ENCODE measurements around the gene TAS2R42.
A peak's percentile ranks its signal among the peaks of the same experiment; 100 is the strongest.

TAS2R42 gene, protein sequence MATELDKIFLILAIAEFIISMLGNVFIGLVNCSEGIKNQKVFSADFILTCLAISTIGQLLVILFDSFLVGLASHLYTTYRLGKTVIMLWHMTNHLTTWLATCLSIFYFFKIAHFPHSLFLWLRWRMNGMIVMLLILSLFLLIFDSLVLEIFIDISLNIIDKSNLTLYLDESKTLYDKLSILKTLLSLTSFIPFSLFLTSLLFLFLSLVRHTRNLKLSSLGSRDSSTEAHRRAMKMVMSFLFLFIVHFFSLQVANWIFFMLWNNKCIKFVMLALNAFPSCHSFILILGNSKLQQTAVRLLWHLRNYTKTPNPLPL

DNA sequence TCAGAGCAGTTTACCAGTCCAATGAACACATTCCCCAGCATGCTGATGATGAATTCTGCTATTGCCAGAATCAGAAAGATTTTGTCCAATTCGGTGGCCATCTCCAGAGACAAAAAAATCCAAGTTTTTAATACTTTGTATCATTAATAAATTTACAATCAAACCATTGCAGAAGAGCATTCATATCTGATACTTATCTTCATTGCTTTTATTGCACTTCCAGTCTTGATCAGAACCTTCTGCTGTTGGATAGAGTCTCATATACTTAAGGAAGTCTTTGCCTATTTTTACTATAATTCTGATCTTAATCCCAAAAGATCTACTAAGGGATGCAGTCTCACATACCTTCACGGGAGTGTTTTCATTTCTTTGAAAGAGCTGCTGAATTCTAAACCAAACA lies at the start of gene TAS2R42:
Gene TAS2R42, minus strand, starts transcription at position 101 of the 400 bp plus-strand sequence. Its CDS starts 0 bp downstream, at position 101.
- no peak for DNase-seq (ENCODE audit: extremely low read depth in 1 of 2, low read depth in 1 of 2)

DNA sequence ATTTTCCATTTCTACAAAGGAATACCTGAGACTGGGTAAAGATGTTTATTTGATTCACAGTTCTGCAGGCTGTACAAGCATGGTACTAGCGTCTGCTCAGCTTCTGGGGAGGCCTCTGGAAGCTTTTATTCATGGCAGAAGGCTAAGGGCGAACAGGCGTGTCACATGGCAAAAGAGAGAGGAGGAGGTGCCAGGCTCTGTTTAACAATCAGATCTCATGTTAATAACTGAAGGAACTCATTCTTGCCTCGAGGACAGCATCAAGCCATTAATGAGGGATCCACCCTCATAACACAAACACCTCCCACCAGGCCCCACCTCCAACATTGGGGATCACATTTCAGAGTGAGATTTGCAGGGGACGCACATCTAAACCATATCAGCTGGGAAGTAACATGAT lies 46.8 kb upstream of the TAS2R42 start:
- no peak for DNase-seq (ENCODE audit: extremely low read depth in 1 of 2, low read depth in 1 of 2)

DNA sequence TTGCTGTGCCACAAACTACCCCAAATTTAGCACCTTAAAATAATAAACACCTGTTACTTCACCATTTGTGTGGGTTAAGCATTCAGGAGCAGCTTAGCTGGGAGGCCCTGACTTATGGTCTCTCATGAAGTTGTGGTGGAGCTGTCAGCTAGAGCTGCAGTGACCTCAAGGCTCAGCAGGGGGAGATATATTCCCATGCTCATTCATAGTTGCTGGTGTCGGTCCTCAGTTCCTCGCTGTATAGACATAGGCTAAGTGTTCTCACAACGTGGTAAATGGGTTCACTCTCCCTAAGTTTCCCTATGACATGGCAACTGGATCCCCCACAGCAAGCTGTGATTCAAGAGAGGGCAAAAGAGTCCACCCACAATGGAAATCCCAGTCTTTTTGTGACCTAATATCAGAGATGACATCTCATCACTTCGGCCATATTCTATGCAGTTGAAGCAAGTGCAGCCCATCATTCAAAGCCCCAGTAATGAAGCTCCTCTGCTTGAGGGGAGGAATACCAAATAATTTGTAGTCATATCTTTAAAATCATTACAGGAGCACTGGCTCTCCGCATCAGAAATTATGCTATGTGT lies 41.7 kb upstream of the TAS2R42 start:
- no peak for DNase-seq (ENCODE audit: extremely low read depth in 1 of 2, low read depth in 1 of 2)

DNA sequence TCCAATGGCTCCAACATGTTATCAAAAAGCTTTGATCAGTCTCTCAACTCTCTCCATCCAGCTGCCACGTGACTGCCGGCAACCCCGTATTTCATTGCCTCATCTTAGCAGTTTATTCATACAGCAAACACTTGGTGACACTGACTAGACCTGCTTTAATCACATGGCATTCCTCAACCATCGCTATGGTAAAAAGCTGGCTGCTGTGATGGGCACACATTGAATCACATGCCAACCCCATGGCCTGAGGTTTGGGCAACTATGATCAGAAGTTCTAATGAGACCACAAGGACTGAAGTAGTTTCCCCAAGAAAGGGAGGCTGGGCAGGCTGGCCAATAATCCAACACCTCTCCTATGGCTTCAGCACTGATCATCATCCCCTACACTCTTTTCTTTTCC lies 40.6 kb upstream of the TAS2R42 start:
- no peak for DNase-seq (ENCODE audit: extremely low read depth in 1 of 2, low read depth in 1 of 2)

DNA sequence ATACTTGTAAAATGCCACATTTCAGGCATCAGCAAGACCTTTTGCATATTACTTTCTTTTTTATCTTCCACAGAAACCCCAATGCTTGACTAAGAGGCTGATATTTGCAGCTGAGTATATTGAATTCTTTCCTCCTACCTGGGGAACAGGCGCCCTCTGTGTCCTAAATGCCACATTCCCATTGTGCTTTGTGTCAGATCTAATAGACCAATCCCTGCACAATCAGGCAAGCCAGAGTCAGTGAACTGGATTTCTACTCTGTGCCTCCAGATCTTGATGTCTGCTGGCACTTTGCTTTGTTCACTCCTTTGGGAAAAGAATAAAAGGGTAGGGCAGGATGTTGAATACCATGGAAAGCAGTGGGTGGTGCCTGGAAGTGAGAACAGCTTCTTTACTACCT lies 22.4 kb upstream of the TAS2R42 start:
- no peak for DNase-seq (ENCODE audit: extremely low read depth in 1 of 2, low read depth in 1 of 2)

DNA sequence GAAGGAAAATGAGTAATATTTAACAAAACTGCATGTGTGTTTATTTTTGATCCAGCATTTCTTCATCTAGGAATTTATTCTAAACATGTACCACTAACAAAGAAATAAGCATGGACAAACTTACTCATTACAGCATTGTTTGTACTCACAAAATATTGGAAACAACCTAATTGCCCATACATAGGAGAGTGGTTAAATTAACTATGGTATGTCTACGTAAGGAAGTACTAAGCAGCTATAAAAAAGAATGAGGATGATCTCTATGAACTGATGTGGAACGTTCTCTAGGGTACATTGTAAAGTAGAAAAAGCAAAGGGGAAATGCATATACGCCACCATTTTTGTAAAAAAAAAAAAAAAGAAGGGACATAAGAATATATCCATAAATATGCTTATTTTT lies 17.4 kb upstream of the TAS2R42 start:
- DNase-seq (ENCODE audit: extremely low read depth in 1 of 2, low read depth in 1 of 2), result no peak

DNA sequence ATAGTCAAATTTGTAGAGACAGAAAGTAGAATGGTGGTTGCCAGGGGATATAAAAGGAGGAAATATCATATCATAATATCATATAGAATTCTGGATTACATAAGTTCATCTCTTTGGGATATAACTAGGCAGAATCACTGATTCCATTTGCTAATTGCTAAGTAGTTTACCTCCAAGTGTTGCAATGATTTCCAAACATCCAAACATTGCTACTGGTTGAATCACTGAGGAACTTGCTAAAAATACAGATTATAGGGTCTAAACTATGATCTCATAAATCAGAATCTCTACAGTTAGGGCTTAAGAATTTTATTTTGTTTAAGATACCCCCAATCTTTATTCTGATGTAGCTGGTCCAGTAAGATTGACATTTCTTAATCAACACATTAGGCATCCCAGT lies 16.1 kb upstream of the TAS2R42 start:
- DNase-seq (ENCODE audit: extremely low read depth in 1 of 2, low read depth in 1 of 2), result no peak

DNA sequence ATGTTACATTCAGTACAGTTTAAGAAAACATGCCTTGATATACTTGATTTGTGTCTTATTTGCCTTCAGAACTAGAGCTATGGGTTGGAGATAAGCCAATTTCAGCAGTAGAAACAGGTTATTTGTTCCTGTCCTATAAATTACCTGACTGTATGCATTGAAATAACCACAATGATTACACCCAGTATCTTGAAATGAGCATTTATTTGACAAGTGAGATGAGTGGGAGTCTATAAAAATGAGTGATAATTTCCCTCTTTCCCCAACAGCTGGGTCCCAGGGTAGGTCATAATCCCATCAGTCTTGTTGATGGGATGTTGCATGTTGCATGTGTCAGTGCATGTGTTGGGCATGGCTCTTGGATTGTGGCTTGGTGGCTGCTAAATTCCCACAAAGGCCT lies 3.7 kb downstream of the TAS2R42 start:
- no peak for DNase-seq (ENCODE audit: extremely low read depth in 1 of 2, low read depth in 1 of 2)

DNA sequence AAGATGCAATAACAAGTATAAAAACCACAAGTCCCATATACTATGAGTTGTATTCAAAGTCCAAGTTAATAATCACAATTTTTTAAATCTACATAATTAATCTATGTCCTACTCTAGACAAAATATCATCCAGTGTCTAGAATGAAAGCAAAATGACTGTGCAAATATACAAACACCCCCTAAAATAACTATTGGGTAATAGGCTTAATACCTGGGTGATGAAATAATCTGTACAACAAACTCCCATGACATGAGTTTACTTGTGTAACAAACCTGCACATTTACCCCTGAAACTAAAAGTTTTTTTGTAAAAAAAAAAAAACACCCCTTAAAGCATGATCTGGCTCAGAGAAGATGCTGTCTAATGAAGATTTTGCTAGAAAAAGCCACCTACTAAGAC lies 4.2 kb downstream of the TAS2R42 start:
- DNase-seq (ENCODE audit: extremely low read depth in 1 of 2, low read depth in 1 of 2), result no peak

DNA sequence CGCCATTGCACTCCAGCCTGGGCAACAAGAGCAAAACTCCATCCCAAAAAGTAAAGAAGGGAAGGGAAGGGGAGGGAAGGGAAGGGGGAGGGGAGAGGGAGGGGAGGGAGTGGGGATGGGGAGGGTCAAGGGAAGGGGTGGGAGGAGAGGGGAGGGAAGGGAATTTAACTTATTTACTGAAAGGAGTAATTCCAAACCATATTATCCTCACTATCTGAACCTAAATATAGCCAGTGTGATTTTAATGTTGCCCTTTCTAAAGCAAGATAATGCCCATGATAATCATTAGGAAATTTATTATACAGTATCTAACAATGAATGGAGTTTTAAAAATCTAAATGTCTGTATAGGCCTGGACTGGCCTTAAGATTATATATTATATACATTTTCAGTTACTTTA lies 8.5 kb downstream of the TAS2R42 start:
- DNase-seq (ENCODE audit: extremely low read depth in 1 of 2, low read depth in 1 of 2), result no peak

DNA sequence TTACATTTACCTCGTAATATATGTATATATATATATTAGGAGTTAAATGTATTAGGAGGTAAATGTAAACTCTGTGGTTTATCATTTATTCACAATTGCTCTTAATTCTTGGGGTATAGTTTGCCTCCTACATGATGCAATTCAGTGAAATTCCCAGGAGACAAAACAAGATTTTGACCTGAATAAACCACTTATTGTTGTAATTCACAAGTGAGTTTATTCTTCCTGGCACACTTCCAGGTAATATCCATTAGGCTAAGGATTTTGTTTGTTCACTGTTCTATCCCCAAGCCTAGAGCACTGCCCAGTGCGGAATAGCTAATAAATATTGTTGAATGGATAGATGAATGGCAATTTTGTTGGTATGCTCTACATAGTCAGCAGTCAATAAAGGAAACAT lies 12.7 kb downstream of the TAS2R42 start:
- no peak for DNase-seq (ENCODE audit: extremely low read depth in 1 of 2, low read depth in 1 of 2)

DNA sequence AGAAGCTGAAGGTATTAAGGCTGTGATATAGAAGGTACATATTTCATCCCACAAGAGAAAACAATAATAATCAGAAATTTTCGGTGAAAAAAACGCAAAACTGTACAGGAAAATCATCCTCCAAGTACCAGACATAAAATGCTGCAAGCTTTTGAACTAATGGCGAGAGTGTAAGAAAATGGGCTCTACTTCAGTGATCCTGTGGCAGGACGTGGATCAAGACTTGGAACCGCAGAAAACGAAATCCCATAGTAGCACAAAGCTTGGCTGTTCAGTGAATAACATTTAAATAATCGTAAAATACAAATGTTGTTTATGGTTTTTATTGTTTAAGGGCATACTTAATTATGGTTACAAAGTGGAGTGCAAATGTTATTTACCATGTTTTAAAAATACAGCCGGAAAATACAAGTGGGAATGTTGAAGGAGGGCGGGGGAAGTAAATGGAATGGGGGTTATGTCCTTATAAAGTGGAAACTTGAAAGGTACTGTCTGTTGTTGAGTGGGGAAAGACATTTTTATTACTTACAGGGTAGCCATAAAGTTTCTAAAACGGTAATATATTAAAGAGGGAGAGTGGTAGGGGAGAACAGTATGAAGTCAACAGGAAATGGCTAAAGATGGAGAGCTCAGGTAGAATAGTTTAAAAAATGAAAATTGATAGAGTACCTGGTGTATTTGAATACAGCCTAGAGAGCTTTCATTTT lies 14.6 kb downstream of the TAS2R42 start:
- no peak for DNase-seq (ENCODE audit: extremely low read depth in 1 of 2, low read depth in 1 of 2)

DNA sequence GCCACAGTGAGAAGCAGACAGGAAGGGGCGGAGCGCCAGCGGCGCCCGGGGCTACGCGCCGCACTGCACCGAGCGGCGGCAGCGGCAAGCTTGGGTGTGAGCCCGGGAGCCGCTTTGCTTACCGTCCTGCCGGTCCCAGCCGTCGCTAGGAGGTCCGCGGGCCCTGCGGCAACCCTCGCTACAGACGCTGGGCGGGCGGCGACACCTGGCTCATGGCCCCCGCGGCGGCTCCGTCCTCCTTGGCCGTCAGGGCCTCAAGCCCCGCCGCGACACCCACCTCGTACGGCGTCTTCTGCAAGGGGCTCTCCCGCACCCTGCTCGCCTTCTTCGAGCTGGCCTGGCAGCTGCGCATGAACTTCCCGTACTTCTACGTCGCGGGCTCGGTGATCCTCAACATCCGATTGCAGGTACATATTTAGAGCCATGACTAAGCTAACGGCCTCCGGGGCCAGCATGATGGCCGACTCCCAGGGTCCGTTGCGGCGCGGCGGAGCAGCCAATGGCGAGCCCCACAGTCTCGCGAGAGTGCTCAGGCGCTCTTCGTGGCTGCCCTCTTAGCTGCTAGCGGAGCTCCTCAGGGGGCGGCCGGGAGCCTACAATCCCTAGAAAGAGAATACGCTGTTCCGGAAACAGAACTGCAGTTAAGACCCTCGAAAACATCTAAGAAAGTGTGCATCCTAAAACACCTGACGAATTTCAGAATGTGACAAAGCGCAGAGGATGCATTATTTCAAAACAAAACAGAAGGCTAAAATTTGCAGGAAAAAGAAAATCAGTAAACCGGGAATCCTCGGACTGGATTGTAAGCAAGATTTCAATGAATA lies 15.4 kb downstream of the TAS2R42 start, which contains the start of gene SMIM10L1:
Gene SMIM10L1, plus strand, starts transcription at position 50 of the 824 bp plus-strand sequence. Its CDS starts 163 bp downstream, at position 213.
- DNase-seq (ENCODE audit: extremely low read depth in 1 of 2, low read depth in 1 of 2), result peak; percentile 74 to 76

DNA sequence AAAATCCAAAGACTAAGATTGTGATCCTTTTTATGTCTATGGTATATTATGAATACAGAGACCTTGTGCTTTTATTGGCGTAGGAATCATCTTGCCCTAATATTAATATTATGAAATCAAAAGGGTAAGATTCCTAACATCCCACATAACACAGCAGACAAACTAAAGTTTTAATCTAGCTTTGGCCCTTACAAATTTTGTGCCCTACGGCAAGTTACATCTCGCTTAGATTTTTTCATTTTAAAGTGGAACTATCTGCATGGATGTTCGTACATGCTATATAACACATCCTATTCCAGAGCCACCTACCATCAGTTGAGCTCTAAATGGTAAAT lies 16.0 kb downstream of the TAS2R42 start:
- DNase-seq (ENCODE audit: extremely low read depth in 1 of 2, low read depth in 1 of 2), result no peak

DNA sequence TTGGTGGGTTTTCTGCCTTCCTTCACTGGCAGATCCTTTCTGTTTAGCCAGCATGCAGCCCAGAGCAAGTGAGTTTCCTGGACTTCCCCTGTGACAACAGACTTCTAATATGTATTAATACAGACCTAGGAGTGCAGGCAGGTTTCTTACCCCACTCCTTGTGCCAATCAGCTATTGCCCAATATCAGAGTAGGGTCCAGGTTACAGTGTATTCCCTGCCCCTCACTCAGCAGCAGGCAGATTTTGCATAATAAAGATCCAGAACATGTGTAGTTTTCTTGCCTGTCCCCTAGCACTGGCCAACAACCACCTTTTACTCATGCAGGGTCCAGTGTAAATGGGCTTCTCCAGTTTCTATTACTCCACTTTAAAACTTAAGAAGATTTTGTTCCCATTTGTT lies 20.4 kb downstream of the TAS2R42 start:
- no peak for DNase-seq (ENCODE audit: extremely low read depth in 1 of 2, low read depth in 1 of 2)

DNA sequence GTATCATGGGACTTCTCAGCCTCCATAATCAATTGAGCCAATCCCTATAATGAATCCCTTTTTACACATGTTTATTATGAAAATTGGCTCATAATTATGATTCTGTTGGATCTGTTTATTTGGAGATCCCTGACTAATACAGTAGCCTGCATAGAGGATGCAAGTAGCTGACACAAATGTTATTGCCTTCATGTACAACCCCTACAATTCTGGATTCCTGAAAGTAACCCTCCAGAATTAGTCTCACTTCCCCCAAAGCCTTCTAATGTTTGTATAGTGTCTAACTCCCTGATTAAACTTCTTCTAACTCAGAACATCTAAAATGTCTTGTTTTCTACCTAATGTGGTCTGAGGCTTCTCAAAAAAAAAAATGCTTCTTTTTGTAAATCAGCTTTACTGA lies 22.4 kb downstream of the TAS2R42 start:
- DNase-seq (ENCODE audit: extremely low read depth in 1 of 2, low read depth in 1 of 2), result no peak

DNA sequence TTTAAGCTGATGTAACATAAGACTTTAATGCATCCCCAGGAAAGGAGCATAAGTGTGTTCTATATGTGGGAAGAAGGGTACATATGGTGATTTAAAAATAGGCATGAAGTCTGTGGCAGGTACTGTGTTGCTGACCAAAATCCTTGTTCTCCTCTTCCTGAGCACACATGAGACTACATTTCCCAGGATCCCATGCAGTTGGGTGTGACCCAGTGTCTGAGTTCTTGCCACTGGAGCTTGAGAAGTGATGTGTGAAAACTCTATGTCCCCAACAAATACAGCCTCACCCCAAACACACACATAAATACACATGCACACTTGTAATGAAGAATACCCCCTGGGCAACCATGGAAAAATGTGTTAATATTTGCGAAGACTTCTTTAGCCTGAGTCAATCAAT lies 24.2 kb downstream of the TAS2R42 start:
- no peak for DNase-seq (ENCODE audit: extremely low read depth in 1 of 2, low read depth in 1 of 2)

DNA sequence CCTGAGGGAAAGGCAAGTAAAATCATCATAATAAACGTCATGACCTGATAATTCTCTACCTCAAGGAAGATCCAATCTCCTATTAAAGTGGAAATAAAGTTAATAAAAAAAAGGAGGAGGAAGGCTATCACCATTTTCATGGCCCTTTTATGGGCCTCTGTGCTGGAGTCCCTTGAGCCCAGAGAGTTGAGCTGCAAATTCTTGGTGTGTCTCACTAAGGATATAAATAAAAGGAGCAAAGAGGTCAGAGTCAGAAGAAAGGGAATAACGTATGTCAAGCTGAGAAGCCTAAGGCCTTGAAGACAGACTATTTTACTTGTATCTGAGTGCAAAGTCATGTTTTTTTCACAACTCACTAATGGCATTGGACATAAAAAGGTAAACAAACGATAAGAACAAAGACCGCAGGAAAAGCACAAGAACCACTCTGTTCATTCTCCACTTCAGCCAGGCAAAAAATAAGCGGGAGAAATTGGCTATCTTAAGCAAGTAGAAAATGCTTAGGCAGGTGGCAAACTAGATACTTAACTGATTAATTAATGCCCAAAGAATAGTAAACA lies 27.8 kb downstream of the TAS2R42 start:
- no peak for DNase-seq (ENCODE audit: extremely low read depth in 1 of 2, low read depth in 1 of 2)

DNA sequence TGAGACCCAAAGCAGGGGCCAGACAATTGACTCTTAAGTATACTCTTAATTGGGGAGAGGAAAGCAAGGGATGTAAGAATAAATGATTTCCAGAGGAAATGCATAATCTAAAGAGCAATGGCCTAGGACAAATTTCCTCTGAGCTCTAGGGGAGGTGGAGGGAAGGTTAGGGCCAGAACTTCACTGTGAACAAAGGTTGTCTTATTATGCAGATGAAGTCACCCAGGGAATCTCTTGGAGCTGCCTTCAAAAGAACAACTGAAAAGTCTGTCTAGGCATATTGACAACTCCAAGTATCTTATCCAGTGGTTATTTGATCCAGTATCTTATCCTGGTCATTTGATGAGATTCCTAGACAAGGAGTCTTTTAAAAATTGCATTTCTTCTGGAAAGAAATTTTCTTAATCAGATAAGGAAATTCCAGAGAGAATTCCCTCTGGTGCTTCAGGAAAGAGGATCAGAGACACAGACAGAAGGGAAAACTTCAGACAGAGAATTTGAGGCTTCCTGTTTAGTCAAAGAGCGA lies 32.3 kb downstream of the TAS2R42 start:
- DNase-seq (ENCODE audit: extremely low read depth in 1 of 2, low read depth in 1 of 2), result no peak

DNA sequence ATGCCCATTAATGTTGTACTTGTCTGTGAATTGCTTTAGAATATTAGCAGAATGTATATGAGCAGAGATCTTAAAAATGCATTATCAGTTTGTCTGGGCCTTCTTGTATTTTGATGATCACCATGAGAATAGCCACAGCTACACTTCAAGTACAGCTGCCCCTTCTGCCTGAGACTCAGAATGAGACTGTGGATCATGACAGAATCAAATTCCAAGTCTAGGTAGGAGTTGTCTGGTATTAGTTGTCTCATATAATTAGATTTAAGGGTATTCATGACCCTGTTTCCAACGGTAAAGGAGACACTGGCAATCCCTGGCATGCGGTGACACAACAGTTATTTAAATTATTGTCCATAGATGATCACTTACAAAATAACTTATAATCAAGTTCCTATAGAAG lies 34.0 kb downstream of the TAS2R42 start:
- DNase-seq (ENCODE audit: extremely low read depth in 1 of 2, low read depth in 1 of 2), result no peak

DNA sequence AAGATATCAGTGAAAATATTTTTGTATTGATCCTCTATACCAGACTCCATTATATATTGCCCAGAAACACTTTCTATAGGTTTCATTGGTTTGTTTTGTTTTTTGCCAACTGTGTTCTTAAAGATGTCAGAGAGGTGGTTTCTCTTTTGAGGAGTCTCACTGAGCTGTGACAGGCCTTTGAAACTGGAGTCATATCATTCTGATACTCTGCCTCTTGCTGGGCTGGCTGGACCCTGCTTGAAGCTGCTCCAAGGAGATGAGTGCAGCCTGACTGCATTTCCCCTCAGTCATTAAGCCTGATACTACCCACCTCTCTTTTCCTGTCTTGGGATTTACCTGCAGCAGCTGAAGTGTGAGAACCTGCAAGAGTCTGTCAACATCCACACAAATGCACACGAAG lies 35.9 kb downstream of the TAS2R42 start:
- DNase-seq (ENCODE audit: extremely low read depth in 1 of 2, low read depth in 1 of 2), result no peak
